Measurements from ENCODE around the gene NAPB. TPM values are rescaled to one million over a fixed set of nuclear protein-coding genes. Genes with fewer than 3 reads are reported as not detected.
A peak's percentile ranks its signal among the peaks of the same experiment; 100 is the strongest.

Gene NAPB
- total and polyA plus RNA-seq, 10 of the 15 experiments (the other 5 are each of a cell fraction or from before 2014, with no cell fraction given) = 2.1 to 15.9 (median 7.2) TPM

DNA sequence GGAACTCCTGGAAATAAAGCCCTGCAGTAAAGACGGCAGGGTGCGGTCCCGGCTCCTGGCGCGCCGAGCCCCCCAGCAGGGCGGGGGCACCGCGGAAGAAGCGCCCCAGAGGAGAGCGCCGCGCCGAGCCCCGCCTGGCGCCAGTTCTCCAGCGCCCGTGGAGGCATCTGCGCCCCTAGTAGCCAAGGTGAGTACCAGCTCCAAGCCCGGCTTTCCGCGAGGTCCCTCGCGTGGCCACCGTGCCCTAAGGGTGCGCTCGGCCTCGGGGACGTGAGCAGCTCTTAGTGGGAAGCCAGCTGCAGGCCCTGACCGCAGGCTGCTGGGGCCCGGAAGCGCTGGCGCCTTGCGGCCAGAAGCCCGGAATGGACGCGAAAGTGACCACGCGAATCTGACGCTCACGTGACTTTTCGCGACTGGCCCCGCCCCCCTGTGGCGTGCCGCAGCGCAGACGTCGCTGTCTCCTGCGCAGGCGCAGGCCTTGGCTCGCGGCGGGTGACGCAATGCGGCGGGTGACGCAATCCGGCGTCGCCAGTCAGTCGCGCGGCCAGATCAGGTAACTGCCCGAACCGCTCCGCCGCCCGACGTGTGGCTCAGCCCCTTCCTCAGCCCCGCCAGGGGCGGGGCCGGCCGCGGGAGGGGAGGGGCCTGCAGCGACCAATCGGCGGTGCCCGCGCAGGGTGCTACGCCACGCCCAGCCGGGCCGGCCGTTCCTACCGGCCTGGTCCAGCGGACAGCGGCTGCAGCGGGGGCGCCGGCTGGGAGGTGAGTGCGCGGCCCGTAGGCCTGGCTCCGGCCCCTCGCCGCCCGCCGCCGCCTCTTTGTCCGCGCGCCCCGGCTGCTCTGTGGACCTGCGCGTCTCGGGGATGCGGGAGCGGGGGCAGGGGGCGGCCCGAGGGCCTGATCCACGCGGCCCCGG, 59.6 kb downstream of the NAPB start, which contains the start of gene GZF1 (continued):
- TF ChIP-seq, protein P1, sequence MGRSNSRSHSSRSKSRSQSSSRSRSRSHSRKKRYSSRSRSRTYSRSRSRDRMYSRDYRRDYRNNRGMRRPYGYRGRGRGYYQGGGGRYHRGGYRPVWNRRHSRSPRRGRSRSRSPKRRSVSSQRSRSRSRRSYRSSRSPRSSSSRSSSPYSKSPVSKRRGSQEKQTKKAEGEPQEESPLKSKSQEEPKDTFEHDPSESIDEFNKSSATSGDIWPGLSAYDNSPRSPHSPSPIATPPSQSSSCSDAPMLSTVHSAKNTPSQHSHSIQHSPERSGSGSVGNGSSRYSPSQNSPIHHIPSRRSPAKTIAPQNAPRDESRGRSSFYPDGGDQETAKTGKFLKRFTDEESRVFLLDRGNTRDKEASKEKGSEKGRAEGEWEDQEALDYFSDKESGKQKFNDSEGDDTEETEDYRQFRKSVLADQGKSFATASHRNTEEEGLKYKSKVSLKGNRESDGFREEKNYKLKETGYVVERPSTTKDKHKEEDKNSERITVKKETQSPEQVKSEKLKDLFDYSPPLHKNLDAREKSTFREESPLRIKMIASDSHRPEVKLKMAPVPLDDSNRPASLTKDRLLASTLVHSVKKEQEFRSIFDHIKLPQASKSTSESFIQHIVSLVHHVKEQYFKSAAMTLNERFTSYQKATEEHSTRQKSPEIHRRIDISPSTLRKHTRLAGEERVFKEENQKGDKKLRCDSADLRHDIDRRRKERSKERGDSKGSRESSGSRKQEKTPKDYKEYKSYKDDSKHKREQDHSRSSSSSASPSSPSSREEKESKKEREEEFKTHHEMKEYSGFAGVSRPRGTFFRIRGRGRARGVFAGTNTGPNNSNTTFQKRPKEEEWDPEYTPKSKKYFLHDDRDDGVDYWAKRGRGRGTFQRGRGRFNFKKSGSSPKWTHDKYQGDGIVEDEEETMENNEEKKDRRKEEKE (IDR thresholded peaks at IDR 0.05) = no peak
- no peak for TF ChIP-seq HDAC6 (IDR thresholded peaks at IDR 0.05; ENCODE audit: unreplicated experiment)
- peak; percentile 90 for TF ChIP-seq POLR2AphosphoS5 (IDR thresholded peaks at IDR 0.05; ENCODE audit: low read length)
- no peak; the same call in 1 of the 2 replicates for TF ChIP-seq MXI1 (IDR thresholded peaks at IDR 0.05; ENCODE audit: low read depth, low read length)
- TF ChIP-seq GATAD2B (conservative IDR thresholded peaks at IDR 0.05; ENCODE audit: low read depth) = peak; percentile 96
- peak; percentile 90 for TF ChIP-seq POLR2A (IDR thresholded peaks at IDR 0.05; ENCODE audit: low read depth, low read length)
- peak; percentile 69 for TF ChIP-seq PML (IDR thresholded peaks at IDR 0.05; ENCODE audit: low read length)
- TF ChIP-seq CHD4 (IDR thresholded peaks at IDR 0.05) = no peak
- TF ChIP-seq ZNF24 (IDR thresholded peaks at IDR 0.05) = no peak
- TF ChIP-seq JUNB (IDR thresholded peaks at IDR 0.05) = no peak
- TF ChIP-seq, protein P2, sequence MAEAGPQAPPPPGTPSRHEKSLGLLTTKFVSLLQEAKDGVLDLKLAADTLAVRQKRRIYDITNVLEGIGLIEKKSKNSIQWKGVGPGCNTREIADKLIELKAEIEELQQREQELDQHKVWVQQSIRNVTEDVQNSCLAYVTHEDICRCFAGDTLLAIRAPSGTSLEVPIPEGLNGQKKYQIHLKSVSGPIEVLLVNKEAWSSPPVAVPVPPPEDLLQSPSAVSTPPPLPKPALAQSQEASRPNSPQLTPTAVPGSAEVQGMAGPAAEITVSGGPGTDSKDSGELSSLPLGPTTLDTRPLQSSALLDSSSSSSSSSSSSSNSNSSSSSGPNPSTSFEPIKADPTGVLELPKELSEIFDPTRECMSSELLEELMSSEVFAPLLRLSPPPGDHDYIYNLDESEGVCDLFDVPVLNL (IDR thresholded peaks at IDR 0.05; ENCODE audit: low read depth, low read length) = no peak
- no peak for TF ChIP-seq ZNF207 (IDR thresholded peaks at IDR 0.05; ENCODE audit: borderline replicate concordance)
- TF ChIP-seq EP300 (IDR thresholded peaks at IDR 0.05; ENCODE audit: borderline replicate concordance in 1 of 2, control insufficient read depth in 1 of 2, low read depth in 2 of 2, low read length in 2 of 2) = 0 out of 4 replicates have a peak, but pooled peaks of 1 of the 2 experiments have one; percentile 42
- TF ChIP-seq, protein P3, sequence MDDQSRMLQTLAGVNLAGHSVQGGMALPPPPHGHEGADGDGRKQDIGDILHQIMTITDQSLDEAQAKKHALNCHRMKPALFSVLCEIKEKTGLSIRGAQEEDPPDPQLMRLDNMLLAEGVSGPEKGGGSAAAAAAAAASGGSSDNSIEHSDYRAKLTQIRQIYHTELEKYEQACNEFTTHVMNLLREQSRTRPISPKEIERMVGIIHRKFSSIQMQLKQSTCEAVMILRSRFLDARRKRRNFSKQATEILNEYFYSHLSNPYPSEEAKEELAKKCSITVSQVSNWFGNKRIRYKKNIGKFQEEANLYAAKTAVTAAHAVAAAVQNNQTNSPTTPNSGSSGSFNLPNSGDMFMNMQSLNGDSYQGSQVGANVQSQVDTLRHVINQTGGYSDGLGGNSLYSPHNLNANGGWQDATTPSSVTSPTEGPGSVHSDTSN (IDR thresholded peaks at IDR 0.05; ENCODE audit: insufficient replicate concordance, low read depth, low read length) = no peak
- TF ChIP-seq, protein P4, sequence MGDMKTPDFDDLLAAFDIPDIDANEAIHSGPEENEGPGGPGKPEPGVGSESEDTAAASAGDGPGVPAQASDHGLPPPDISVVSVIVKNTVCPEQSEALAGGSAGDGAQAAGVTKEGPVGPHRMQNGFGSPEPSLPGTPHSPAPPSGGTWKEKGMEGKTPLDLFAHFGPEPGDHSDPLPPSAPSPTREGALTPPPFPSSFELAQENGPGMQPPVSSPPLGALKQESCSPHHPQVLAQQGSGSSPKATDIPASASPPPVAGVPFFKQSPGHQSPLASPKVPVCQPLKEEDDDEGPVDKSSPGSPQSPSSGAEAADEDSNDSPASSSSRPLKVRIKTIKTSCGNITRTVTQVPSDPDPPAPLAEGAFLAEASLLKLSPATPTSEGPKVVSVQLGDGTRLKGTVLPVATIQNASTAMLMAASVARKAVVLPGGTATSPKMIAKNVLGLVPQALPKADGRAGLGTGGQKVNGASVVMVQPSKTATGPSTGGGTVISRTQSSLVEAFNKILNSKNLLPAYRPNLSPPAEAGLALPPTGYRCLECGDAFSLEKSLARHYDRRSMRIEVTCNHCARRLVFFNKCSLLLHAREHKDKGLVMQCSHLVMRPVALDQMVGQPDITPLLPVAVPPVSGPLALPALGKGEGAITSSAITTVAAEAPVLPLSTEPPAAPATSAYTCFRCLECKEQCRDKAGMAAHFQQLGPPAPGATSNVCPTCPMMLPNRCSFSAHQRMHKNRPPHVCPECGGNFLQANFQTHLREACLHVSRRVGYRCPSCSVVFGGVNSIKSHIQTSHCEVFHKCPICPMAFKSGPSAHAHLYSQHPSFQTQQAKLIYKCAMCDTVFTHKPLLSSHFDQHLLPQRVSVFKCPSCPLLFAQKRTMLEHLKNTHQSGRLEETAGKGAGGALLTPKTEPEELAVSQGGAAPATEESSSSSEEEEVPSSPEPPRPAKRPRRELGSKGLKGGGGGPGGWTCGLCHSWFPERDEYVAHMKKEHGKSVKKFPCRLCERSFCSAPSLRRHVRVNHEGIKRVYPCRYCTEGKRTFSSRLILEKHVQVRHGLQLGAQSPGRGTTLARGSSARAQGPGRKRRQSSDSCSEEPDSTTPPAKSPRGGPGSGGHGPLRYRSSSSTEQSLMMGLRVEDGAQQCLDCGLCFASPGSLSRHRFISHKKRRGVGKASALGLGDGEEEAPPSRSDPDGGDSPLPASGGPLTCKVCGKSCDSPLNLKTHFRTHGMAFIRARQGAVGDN (IDR thresholded peaks at IDR 0.05) = peak; percentile 88
- TF ChIP-seq BHLHE40 (IDR thresholded peaks at IDR 0.05; ENCODE audit: borderline replicate concordance in 1 of 2, low read depth in 2 of 2, low read length in 1 of 2) = peak; percentile 98 to 100
- peak in 1 of 2 experiments; percentile 42; a peak in 1 of 4 replicates for TF ChIP-seq ETV6 (conservative IDR thresholded peaks at IDR 0.05 in 1 of 2, IDR thresholded peaks at IDR 0.05 in 1 of 2; ENCODE audit: borderline replicate concordance in 1 of 2, low read depth in 1 of 2)
- TF ChIP-seq POU2F2 (IDR thresholded peaks at IDR 0.05; ENCODE audit: borderline replicate concordance, low read depth, low read length) = 0 out of 3 replicates have a peak, but pooled peaks have one; percentile 39
- TF ChIP-seq TCF7 (IDR thresholded peaks at IDR 0.05; ENCODE audit: borderline replicate concordance) = no peak

Data from GM12878 (cell line).